Sigmoid colon (tissue), 4 donors: ENCODE data around the gene S100A13.
"Not testable (repeated sequence)": the region's sequence is repeated elsewhere in the genome, so short reads cannot be mapped to it uniquely, and the experiment has no call there.

ENCODE experiments used
- EP300 ChIP-seq, 4 donors: sonication (generic); formaldehyde crosslinking; IDR thresholded peaks; one replicate each; pipeline ENCODE4 v1.6.1; 2017; ENCODE audit warnings: antibody characterized with exemption in 4 of 4
- POLR2A ChIP-seq, 2 donors: fragments of 450-650 bp; IDR thresholded peaks; one replicate each; pipeline ENCODE4 v1.6.1; 2016; ENCODE audit warnings: antibody characterized with exemption in 2 of 2, mild to moderate bottlenecking in 2 of 2, moderate library complexity in 2 of 2
- POLR2AphosphoS5 ChIP-seq, 4 donors: sonication (generic); formaldehyde crosslinking; IDR thresholded peaks; one replicate each; pipeline ENCODE4 v1.6.1; 2017; ENCODE audit warnings: antibody characterized with exemption in 4 of 4
- TF ChIP-seq, protein P1 (sequence below), 4 experiments: fragments of 450-650 bp in 3 of 4; fragments of 200-600 bp in 1 of 4; IDR thresholded peaks; one replicate each; pipeline ENCODE4 v1.5.1; 2016 to 2019; ENCODE audit warnings: antibody characterized with exemption in 4 of 4, mild to moderate bottlenecking in 3 of 4, moderate library complexity in 2 of 4

DNA sequence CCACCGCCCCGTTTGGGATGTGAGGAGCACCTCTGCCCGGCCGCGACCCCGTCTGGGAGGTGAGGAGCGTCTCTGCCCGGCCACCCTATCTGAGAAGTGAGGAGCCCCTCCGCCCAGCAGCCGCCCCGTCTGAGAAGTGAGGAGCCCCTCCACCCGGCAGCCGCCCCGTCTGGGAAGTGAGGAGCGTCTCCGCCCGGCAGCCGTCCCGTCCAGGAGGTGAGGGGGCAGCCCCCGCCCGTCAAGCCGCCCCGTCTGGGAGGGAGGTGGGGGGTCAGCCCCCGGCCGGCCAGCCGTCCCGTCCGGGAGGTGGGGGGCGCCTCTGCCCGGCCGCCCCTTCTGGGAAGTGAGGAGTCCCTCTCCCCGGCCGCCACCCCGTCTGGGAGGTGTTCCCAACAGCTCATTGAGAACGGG lies 52.2 kb downstream of the S100A13 start:
- TF ChIP-seq, protein P1, sequence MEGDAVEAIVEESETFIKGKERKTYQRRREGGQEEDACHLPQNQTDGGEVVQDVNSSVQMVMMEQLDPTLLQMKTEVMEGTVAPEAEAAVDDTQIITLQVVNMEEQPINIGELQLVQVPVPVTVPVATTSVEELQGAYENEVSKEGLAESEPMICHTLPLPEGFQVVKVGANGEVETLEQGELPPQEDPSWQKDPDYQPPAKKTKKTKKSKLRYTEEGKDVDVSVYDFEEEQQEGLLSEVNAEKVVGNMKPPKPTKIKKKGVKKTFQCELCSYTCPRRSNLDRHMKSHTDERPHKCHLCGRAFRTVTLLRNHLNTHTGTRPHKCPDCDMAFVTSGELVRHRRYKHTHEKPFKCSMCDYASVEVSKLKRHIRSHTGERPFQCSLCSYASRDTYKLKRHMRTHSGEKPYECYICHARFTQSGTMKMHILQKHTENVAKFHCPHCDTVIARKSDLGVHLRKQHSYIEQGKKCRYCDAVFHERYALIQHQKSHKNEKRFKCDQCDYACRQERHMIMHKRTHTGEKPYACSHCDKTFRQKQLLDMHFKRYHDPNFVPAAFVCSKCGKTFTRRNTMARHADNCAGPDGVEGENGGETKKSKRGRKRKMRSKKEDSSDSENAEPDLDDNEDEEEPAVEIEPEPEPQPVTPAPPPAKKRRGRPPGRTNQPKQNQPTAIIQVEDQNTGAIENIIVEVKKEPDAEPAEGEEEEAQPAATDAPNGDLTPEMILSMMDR (IDR thresholded peaks at IDR 0.05), result not testable (repeated sequence)
- TF ChIP-seq POLR2A, EP300, POLR2AphosphoS5 (IDR thresholded peaks at IDR 0.05): not testable (repeated sequence)
